ENCODE measurements around the gene LSM7.

LSM7 gene

DNA sequence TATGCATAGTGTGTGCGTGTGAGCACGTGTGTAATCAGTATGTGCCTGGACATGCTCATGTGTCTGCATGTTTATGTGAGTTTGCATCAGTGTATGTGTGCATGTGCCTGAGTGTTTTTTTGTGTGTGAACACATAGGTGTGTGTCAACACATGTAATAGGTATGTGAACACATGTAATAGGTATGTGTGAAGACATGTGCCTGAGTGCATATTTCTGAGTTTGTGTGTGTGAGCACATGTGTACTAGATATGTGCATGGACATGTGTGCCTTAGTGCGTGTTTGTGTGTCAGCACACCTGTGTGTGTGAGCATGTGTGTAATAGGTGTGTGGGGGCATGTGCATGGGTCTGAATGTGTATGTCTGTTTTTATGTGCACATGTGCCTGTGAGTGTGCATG lies 7.5 kb upstream of the LSM7 start:
- TF ChIP-seq, protein P1, sequence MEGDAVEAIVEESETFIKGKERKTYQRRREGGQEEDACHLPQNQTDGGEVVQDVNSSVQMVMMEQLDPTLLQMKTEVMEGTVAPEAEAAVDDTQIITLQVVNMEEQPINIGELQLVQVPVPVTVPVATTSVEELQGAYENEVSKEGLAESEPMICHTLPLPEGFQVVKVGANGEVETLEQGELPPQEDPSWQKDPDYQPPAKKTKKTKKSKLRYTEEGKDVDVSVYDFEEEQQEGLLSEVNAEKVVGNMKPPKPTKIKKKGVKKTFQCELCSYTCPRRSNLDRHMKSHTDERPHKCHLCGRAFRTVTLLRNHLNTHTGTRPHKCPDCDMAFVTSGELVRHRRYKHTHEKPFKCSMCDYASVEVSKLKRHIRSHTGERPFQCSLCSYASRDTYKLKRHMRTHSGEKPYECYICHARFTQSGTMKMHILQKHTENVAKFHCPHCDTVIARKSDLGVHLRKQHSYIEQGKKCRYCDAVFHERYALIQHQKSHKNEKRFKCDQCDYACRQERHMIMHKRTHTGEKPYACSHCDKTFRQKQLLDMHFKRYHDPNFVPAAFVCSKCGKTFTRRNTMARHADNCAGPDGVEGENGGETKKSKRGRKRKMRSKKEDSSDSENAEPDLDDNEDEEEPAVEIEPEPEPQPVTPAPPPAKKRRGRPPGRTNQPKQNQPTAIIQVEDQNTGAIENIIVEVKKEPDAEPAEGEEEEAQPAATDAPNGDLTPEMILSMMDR (IDR thresholded peaks at IDR 0.05; ENCODE audit: control insufficient read depth, extremely low read depth, insufficient read depth) = no peak
- DNase-seq (ENCODE audit: low read depth) = no peak
- H3K4me3 ChIP-seq (ENCODE audit: low read depth, low read length) = no peak overlapping the region

DNA sequence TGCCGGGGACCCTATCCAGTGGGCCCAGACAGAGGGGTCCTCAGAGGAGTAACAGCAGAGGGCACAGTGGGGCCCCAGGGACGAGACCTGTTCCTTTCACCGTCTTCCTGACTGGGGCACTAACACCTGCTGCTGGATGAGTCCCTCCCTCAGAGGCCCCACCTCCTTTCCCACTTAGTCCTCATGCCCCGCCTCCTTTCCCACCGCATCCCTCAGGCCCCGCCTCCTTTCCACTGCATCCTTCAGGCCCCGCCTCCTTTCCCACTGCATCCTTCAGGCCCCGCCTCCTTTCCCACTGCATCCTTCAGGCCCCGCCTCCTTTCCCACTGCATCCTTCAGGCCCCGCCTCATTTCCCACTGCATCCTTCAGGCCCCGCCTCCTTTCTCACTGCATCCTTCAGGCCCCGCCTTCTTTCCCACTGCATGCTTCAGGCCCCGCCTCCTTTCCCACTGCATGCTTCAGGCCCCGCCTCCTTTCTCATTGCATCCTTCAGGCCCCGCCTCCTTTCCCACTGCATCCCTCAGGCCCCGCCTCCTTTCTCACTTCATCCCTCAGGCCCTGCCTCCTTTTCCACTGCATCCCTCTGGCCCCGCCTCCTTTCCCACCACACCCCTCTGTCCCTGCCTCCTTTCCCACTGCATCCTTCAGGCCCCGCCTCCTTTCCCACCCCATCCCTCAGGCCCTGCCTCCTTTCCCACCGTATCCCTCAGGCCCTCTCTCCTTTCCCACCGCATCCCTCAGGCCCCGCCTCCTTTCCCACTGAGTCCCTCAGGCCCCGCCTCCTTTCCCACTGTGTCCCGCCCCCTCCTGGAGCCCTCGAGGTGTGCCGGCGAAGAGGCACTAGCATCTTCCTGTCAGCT lies 6.8 kb upstream of the LSM7 start:
- no peak overlapping the region for H3K4me3 ChIP-seq (ENCODE audit: low read depth, low read length)
- TF ChIP-seq, protein P1 (IDR thresholded peaks at IDR 0.05; ENCODE audit: control insufficient read depth, extremely low read depth, insufficient read depth) = no peak
- DNase-seq (ENCODE audit: low read depth) = no peak

DNA sequence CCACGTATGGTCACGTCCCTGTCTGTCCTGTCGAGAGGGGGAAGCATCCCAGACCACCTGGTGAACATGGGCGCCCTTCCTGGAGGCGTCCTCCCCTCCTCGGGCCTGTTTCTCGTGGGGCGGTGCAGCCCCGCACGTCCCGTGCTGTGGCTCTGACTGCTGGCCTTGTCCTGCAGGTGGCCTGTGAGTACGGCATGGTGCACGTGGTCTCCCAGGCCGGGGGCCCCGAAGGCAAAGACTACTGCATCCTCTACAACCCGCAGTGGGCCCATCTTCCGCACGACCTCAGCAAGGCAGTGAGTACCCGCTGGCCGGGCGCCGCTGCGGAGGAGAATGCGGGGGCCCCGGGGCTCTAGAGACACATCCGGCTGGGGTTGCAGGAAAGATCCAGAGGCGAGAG lies 6.0 kb upstream of the LSM7 start:
- TF ChIP-seq, protein P1 (IDR thresholded peaks at IDR 0.05; ENCODE audit: control insufficient read depth, extremely low read depth, insufficient read depth) = no peak
- DNase-seq (ENCODE audit: low read depth) = no peak
- no peak overlapping the region for H3K4me3 ChIP-seq (ENCODE audit: low read depth, low read length)

DNA sequence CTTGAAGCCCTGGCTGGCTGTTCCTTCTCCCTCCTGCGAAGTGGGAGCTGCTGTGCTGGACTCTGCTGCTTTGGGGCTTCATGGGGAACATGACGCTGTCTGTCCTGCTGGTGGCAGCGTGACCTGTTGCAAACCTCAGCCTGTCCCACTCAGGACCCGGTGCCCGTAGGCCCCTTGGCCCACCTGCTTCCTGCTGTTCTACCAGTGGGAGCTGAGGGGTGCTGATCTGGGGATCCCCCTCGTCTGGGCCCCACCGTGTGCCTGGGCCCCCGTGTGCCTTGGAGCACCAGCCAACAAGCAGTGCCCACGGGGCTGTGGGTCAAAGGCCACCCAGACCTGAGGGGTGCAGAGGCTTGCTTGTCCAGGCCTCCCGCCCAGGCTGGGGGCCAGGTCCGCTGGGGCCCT lies 5.4 kb upstream of the LSM7 start:
- no peak for DNase-seq (ENCODE audit: low read depth)
- no peak overlapping the region for H3K4me3 ChIP-seq (ENCODE audit: low read depth, low read length)
- TF ChIP-seq, protein P1 (IDR thresholded peaks at IDR 0.05; ENCODE audit: control insufficient read depth, extremely low read depth, insufficient read depth) = no peak

DNA sequence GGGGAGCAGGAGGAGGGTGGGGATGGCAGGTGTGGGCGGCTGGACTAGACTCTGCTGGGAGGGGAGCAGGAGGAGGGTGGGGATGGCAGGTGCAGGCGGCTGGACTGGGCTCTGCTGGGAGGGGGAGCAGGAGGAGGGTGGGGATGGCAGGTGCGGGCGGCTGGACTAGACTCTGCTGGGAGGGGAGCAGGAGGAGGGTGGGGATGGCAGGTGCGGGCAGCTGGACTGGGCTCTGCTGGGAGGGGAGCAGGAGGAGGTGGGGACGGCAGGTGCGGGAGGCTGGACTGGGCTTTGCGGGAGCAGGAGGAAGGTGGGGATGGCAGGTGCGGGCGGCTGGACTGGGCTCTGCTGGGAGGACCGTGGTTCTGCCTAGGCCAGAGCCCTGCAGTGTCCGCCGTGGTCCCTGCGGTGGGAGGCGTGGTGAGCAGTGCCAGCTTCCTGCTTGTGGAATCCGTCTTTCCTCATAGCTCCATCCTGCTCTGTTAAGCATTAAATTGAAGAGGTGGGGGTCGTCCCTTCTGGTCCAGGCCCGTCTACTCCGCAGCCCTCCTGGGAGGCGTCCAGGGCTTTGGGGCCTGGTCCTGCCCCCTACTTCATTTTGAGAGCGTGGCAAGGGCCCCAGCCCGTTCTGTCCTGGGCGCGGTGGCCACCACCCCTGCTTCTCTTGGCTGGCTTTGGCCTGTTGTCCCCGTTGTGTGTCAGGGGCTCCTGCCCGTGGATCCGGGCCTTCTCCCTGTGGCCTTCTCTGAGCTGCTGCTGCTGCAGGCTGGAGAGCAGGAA lies 4.8 kb upstream of the LSM7 start:
- TF ChIP-seq, protein P1 (IDR thresholded peaks at IDR 0.05; ENCODE audit: control insufficient read depth, extremely low read depth, insufficient read depth) = no peak
- no peak overlapping the region for H3K4me3 ChIP-seq (ENCODE audit: low read depth, low read length)
- DNase-seq (ENCODE audit: low read depth) = no peak

DNA sequence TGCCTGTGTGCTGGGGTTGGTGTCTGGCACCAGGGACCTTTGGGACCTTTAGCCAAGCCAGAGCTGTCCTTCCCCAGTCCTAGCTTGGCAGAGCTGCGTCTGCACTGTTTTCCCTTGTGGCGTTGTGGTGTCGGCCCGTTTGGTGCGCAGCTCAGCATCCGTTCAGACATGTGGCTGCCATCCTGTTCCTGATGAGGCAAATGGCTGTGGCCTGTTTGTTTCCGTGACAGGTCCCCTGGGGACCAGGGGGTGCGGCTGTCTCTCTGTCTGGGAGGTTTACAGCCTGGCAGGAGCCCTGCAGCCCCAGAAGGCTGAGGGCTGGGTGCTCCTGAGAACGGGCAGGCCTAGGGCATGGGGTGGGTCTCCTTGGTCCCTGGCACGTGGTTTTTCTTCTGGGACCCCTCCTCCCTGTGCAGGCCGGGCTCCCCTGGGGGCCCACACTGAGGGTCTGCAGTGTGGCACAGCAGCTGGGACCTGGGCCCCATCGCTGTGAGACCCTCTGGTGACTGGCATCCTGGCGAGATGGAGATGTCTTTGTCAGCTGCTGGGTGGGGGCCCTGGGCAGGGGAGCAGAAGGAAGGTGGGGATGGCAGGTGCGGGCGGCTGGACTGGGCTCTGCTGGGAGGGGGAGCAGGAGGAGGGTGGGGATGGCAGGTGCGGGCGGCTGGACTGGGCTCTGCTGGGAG lies 4.1 kb upstream of the LSM7 start:
- TF ChIP-seq, protein P1 (IDR thresholded peaks at IDR 0.05; ENCODE audit: control insufficient read depth, extremely low read depth, insufficient read depth) = no peak
- DNase-seq (ENCODE audit: low read depth) = no peak
- H3K4me3 ChIP-seq (ENCODE audit: low read depth, low read length) = no peak overlapping the region
